H7 (cell line): ENCODE measurements around the gene OSBPL6. TPM values are rescaled to one million over a fixed set of nuclear protein-coding genes. Genes with fewer than 3 reads are reported as not detected.
"Not testable (repeated sequence)": the region's sequence is repeated elsewhere in the genome, so short reads cannot be mapped to it uniquely, and the experiment has no call there.

Experiments
- DNase-seq: peaks from one replicate; pipeline ENCODE4 v3.0.0; 2012
- H3K27me3 ChIP-seq: 2 replicates; pipeline ENCODE4 v1.6.0; 2011; ENCODE audit warnings: mild to moderate bottlenecking, low read length; ENCODE audit not compliant: control insufficient read depth, insufficient read depth
- H3K36me3 ChIP-seq: replicated peaks from 2 replicates; pipeline ENCODE4 v1.5.1; 2011; ENCODE audit warnings: low read length; ENCODE audit not compliant: control insufficient read depth, insufficient read depth
- H3K4me3 ChIP-seq: 2 replicates; pipeline ENCODE4 v1.5.1; 2011; ENCODE audit warnings: low read depth, mild to moderate bottlenecking, control low read depth, low read length, moderate library complexity; ENCODE audit not compliant: insufficient read depth
- total RNA-seq: library from RNA; depleted of rRNA; stranded (reverse); fragments of >200 nt; shearing (Covaris generic); gene quantifications from 2 replicates; pipeline ENCODE4 v1.2.3, GENCODE V29; 2014

Gene OSBPL6
- total RNA-seq, 1 experiment from 2014 or later = 9.2 TPM

DNA sequence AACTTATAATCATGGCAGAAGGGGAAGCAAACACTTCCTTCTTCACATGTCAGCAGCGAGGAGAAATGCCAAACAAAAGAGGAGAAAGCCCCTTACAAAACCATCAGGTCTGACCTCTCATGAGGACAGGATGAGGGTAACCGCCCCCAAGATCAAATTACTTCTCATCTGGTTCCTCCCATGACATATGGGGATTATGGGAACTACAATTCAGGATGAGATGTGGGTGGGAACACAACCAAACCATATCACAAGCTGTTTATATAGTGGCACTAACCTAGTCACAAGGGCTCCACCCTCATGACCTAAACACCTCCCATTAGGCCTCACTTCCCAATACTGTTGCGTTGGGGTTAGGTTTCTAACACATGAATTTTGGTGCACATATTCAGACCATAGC is 110.0 kb downstream of the OSBPL6 start:
- Histone ChIP-seq H3K36me3 (no peaks in the 10 kb centered on the region), H3K27me3 (no peaks in the 10 kb centered on the region), H3K4me3 (no peak overlapping the region)
- DNase-seq = no peak

GRCh38 chr2:178306352-178307073 is 112.2 kb downstream of the OSBPL6 start:
- H3K4me3 ChIP-seq = no peak overlapping the region
- peak; percentile 52 for DNase-seq
- H3K36me3 ChIP-seq = no peaks in the 10 kb centered on the region

DNA sequence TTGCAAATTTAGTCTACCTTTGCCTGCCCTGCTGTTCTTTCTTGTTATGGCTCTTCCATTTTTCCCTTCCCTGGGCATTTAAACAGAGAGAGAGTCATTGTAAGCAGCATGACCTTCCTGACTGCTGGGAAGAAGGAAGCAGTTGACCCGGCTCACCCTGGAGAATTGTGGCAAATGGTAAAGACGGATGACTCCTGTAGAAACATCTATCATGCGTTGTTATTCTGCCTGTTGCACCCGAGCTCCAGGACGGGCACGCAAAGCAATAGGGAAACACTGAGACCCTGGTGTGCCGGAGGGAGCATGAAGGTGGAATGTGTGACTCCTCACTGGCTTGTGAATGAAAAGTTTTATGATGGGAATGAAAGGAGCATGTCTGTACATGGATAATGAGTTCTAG is 113.3 kb downstream of the OSBPL6 start:
- Histone ChIP-seq H3K27me3 (no peaks in the 10 kb centered on the region), H3K4me3 (no peak overlapping the region), H3K36me3 (no peaks in the 10 kb centered on the region)
- DNase-seq = no peak

More at GRCh38 chr2:178306352-178307073, 112.2 kb downstream of the OSBPL6 start:
- no peaks in the 10 kb centered on the region for H3K27me3 ChIP-seq

- DNase-seq = no peak
- H3K4me3 ChIP-seq = no peak overlapping the region
- no peaks in the 10 kb centered on the region for H3K27me3 ChIP-seq
- H3K36me3 ChIP-seq = no peaks in the 10 kb centered on the region
Measured at GRCh38 chr2:178309541-178309940, 115.2 kb downstream of the OSBPL6 start.

DNA sequence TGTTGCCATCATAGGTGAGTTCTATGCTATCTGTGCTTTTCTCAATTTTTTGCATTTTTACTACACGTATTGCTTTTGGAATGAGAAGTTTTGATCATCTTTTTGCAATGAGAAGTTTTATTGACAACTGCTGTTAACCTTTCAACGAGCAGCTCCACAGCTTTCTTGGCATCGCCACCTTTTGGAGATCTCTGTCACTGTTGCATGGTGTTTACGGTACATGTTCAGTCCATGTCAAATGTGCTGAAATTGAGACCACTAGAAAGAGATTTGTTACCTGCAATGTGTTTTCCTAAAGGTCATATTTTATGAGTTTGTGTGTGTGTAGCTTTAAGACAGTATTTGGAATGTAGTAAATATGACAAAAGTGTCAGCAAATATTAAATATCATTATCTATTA is 120.8 kb downstream of the OSBPL6 start:
- DNase-seq = no peak
- H3K27me3 ChIP-seq = no peaks in the 10 kb centered on the region
- no peaks in the 10 kb centered on the region for H3K36me3 ChIP-seq
- no peak overlapping the region for H3K4me3 ChIP-seq

DNA sequence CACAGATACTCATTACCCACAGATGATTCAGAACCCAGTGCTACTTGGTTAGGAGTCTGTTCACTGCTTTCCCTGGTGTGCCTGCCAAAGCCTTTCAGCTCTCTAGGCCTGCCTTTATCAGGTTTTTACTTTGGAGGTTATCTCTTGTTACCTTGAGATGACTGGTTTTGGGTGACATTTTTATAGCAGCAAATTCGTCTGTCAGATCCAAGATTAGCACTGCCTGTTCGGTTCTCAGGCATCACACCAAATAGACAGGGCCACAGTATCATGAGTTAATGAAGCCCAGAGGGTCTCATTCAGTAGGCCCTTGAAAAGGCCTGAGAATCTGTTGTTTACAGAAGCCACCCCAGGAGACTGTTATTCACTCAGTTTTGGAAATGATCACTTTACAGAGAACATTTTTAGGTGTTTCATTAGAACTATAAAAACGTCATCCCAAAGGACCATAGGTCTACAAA is 121.2 kb downstream of the OSBPL6 start:
- Histone ChIP-seq H3K36me3 (no peaks in the 10 kb centered on the region), H3K4me3 (no peak overlapping the region), H3K27me3 (no peaks in the 10 kb centered on the region)
- DNase-seq = no peak

DNA sequence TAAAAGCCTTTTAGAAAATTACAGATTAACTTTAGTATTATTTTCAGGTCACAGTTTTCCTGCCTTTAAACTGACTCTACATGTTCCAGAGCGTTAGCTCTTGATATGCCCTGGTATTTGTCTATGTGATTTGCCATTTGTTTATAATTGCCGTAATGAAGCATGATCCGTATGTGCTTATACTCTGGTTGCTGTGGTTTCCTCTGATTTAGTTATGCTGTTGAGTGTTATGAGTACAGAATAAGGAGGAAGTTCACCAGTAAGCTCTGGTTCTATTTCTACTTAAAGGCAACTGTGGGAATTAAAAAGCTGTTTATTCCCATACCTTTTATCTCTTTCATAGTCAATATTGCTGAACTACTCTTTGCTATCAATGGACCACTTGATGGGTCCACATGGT is 123.5 kb downstream of the OSBPL6 start:
- H3K27me3 ChIP-seq = no peaks in the 10 kb centered on the region
- no peak for DNase-seq

GRCh38 chr2:178320011-178320585 is 125.8 kb downstream of the OSBPL6 start:
- H3K4me3 ChIP-seq = no peak overlapping the region
- no peaks in the 10 kb centered on the region for H3K36me3 ChIP-seq
- no peak for DNase-seq
- no peaks in the 10 kb centered on the region for H3K27me3 ChIP-seq

More for the DNA sequence above, 123.5 kb downstream of the OSBPL6 start:
- no peak overlapping the region for H3K4me3 ChIP-seq
- H3K36me3 ChIP-seq = no peaks in the 10 kb centered on the region

DNA sequence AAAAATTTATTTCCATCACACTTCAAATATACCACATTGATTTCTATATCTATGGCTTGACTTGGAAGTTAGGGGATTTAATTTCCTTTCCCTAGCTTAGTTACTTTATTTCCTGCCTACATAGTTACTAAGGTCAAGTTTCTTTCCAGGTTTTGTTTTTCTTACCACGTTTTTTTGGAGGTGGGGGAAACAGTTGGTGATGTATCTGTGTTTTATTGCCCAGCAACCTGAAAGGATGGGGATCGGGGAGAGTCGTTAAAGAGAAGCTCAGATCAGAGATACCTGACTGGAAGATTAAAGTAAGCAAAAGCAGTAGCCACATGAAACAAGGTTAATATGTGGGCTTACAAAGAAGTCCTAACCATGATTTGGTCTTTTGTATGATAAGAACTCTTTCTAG is 127.8 kb downstream of the OSBPL6 start:
- Histone ChIP-seq H3K36me3 (no peaks in the 10 kb centered on the region), H3K27me3 (no peaks in the 10 kb centered on the region), H3K4me3 (no peak overlapping the region)
- no peak for DNase-seq

GRCh38 chr2:178323331-178323730 is 129.0 kb downstream of the OSBPL6 start:
- H3K4me3 ChIP-seq, DNase-seq, H3K27me3 ChIP-seq, H3K36me3 ChIP-seq: not testable (repeated sequence)

- Histone ChIP-seq H3K36me3 (no peaks in the 10 kb centered on the region), H3K4me3 (no peak overlapping the region), H3K27me3 (no peaks in the 10 kb centered on the region)
- DNase-seq = no peak
Measured at GRCh38 chr2:178324077-178324476, 129.8 kb downstream of the OSBPL6 start.

DNA sequence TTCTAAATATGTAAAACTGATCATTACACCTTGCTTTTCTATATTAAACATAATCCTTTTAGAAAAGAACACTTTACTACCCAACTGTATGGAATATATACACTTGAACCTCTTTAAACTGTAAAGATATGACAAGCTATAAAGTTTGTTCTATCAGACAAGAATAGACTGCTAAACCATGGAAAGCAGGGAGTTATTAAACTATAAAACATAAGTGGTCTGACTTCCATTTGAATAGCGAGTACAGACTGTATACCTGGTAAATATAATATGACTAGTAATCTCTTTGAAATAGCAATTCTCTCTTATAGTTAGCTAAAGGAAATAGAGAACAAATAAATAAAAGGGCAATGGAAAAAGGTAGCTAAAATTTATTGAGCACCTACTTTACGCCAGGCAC is 131.0 kb downstream of the OSBPL6 start:
- H3K36me3 ChIP-seq = no peaks in the 10 kb centered on the region
- no peak for DNase-seq
- H3K27me3 ChIP-seq = no peaks in the 10 kb centered on the region
- H3K4me3 ChIP-seq = no peak overlapping the region

GRCh38 chr2:178327516-178327915 is 133.2 kb downstream of the OSBPL6 start:
- no peak for DNase-seq

GRCh38 chr2:178328037-178328436 is 133.7 kb downstream of the OSBPL6 start:
- Histone ChIP-seq H3K36me3 (no peaks in the 10 kb centered on the region), H3K27me3 (no peaks in the 10 kb centered on the region), H3K4me3 (no peak overlapping the region)
- DNase-seq = no peak

More at GRCh38 chr2:178327516-178327915, 133.2 kb downstream of the OSBPL6 start:
- H3K27me3 ChIP-seq = no peaks in the 10 kb centered on the region
- no peaks in the 10 kb centered on the region for H3K36me3 ChIP-seq
- H3K4me3 ChIP-seq = no peak overlapping the region

- H3K4me3 ChIP-seq = no peak overlapping the region
- no peak for DNase-seq
- H3K27me3 ChIP-seq = no peaks in the 10 kb centered on the region
- no peaks in the 10 kb centered on the region for H3K36me3 ChIP-seq
Measured at GRCh38 chr2:178330175-178331017, 136.1 kb downstream of the OSBPL6 start.
